Colonic mucosa (tissue), 4 donors: ENCODE measurements around the gene MAS1. TPM values are rescaled to one million over a fixed set of nuclear protein-coding genes. Genes with fewer than 3 reads are reported as not detected.

Experiments used
- DNase-seq: peaks from one replicate; pipeline ENCODE4 v3.0.0-alpha.2; 2020
- H3K27ac ChIP-seq: fragments of 200-600 bp; one replicate; pipeline ENCODE4 v1.8.0; 2021
- H3K27me3 ChIP-seq: fragments of 200-600 bp; one replicate; pipeline ENCODE4 v1.8.0; 2021
- H3K36me3 ChIP-seq: fragments of 200-600 bp; one replicate; pipeline ENCODE4 v1.8.0; 2021
- H3K4me1 ChIP-seq: fragments of 200-600 bp; one replicate; pipeline ENCODE4 v1.8.0; 2021; ENCODE audit warnings: mild to moderate bottlenecking
- H3K4me3 ChIP-seq: fragments of 200-600 bp; one replicate; pipeline ENCODE4 v1.8.0; 2021
- H3K9ac ChIP-seq, 2 donors: one replicate each; pipeline ENCODE4 v1.7.0; 2013; ENCODE audit warnings: control low read depth in 2 of 2, low read depth in 2 of 2, low read length in 2 of 2
- H3K9me3 ChIP-seq: fragments of 200-600 bp; one replicate; pipeline ENCODE4 v1.8.0; 2021
- CTCF ChIP-seq: fragments of 200-600 bp; IDR thresholded peaks from one replicate; pipeline ENCODE4 v1.8.0; 2022; ENCODE audit warnings: antibody characterized with exemption, mild to moderate bottlenecking
- intact Hi-C: fragments of 100-400 bp; cut with DNase I; formaldehyde crosslinking; loops from one replicate; pipeline ENCODE4 v1.14.1; 2022
- total RNA-seq, 2 donors: library from RNA; stranded (reverse); fragmentation: NEBNext Ultra II Directional in 1 of 2; extraction: Animal tissue kit (Norgen Biotek cat#: 25700) in 1 of 2; gene quantifications; one replicate each; pipeline ENCODE4 v1.2.1, GENCODE V29; 2021
- donor health status: healthy.
- donor health status: DM: no; HTN: no; CAD: no.
- donor health status: DM: no; HTN: no; CAD: no.

Gene MAS1
- total RNA-seq, 2 donors from 2014 or later, result not detected

- DNase-seq, result no peak
- intact Hi-C loops, result no loop called here
- H3K4me3 ChIP-seq, result no peak overlapping the region
These were observed 16.4 kb upstream of the MAS1 start for GRCh38 chr6:159874435-159874834.

GRCh38 chr6:159875194-159875593 is 15.6 kb upstream of the MAS1 start:
- Histone ChIP-seq H3K27ac (no peak overlapping the region), H3K36me3 (no peaks in the 10 kb centered on the region), H3K4me3 (no peak overlapping the region), H3K9me3 (no peaks in the 10 kb centered on the region), H3K27me3 (no peaks in the 10 kb centered on the region), H3K9ac (no peak overlapping the region), H3K4me1 (no peaks in the 10 kb centered on the region)
- no peak for TF ChIP-seq CTCF
- no peak for DNase-seq
- intact Hi-C loops, result no loop called here

More at GRCh38 chr6:159874435-159874834, 16.4 kb upstream of the MAS1 start:
- Histone ChIP-seq H3K27ac (no peak overlapping the region), H3K36me3 (no peaks in the 10 kb centered on the region), H3K27me3 (no peaks in the 10 kb centered on the region), H3K4me1 (no peaks in the 10 kb centered on the region), H3K9ac (no peak overlapping the region), H3K9me3 (no peaks in the 10 kb centered on the region)
- TF ChIP-seq CTCF, result no peak

- no peak for DNase-seq
- Histone ChIP-seq H3K27me3 (no peaks in the 10 kb centered on the region), H3K27ac (no peak overlapping the region), H3K9ac (no peak overlapping the region), H3K4me3 (no peak overlapping the region), H3K9me3 (no peaks in the 10 kb centered on the region), H3K36me3 (no peaks in the 10 kb centered on the region), H3K4me1 (no peaks in the 10 kb centered on the region)
- intact Hi-C loops, result no loop called here
- TF ChIP-seq CTCF, result no peak
These were observed 14.5 kb upstream of the MAS1 start for GRCh38 chr6:159876242-159876641.

- no peaks in the 10 kb centered on the region for H3K4me1 ChIP-seq
- DNase-seq, result no peak
- no peak overlapping the region for H3K27ac ChIP-seq
- no peaks in the 10 kb centered on the region for H3K27me3 ChIP-seq
- no peak for TF ChIP-seq CTCF
- H3K9ac ChIP-seq, result no peak overlapping the region
- H3K4me3 ChIP-seq, result no peak overlapping the region
- H3K9me3 ChIP-seq, result no peaks in the 10 kb centered on the region
- H3K36me3 ChIP-seq, result no peaks in the 10 kb centered on the region
- intact Hi-C loops, result no loop called here
These were observed 13.5 kb upstream of the MAS1 start for GRCh38 chr6:159877256-159877808.

GRCh38 chr6:159878341-159878740 is 12.4 kb upstream of the MAS1 start:
- Histone ChIP-seq H3K27me3 (no peaks in the 10 kb centered on the region), H3K4me3 (no peak overlapping the region), H3K27ac (no peak overlapping the region), H3K4me1 (no peaks in the 10 kb centered on the region), H3K9ac (no peak overlapping the region), H3K36me3 (no peaks in the 10 kb centered on the region), H3K9me3 (no peaks in the 10 kb centered on the region)
- TF ChIP-seq CTCF, result no peak
- no peak for DNase-seq
- intact Hi-C loops, result no loop called here
